T-helper 1 cell (primary cell): ENCODE data around the gene GTPBP3.

ENCODE experiments used
- DNase-seq, 5 donors: peaks; one replicate each; pipeline ENCODE4 v3.0.0-alpha.2; 2012 to 2020

The GTPBP3 gene

GRCh38 chr19:17309198-17309964, 28.0 kb upstream of the GTPBP3 start, which contains the start of gene DDA1:
Gene DDA1 (plus strand): TSS chr19:17309563. CDS start chr19:17309655, 92 bp downstream.
- DNase-seq: peak; percentile 97 to 100 (median 99)

DNA sequence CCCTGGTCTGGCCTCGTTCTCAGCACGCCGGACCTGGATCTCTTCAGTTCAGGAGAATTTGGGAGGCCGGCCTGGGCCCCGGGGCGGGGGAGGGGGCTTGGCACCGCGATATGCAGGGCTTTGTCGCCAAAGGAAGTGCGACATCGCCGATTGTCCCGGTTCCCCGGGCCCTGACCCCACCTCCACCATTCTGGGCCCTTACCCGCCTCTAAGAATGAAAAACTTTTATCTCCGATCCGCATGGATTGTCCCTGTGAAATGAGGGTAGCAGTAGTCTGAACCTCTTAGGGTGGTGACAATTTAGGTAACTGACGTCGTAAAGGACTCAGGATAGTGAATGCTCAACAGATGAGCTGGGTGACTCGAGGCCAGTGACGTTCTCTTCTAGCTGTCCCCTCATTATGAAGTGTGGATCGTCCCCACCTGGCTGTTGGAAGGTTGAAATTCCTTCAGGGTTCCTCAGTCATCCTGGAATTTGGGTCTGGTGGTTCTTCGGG, 27.3 kb upstream of the GTPBP3 start:
- DNase-seq: peak in 1 of 5 donors; percentile 31

- DNase-seq: no peak
These were observed 25.7 kb upstream of the GTPBP3 start for GRCh38 chr19:17311455-17312188.

DNA sequence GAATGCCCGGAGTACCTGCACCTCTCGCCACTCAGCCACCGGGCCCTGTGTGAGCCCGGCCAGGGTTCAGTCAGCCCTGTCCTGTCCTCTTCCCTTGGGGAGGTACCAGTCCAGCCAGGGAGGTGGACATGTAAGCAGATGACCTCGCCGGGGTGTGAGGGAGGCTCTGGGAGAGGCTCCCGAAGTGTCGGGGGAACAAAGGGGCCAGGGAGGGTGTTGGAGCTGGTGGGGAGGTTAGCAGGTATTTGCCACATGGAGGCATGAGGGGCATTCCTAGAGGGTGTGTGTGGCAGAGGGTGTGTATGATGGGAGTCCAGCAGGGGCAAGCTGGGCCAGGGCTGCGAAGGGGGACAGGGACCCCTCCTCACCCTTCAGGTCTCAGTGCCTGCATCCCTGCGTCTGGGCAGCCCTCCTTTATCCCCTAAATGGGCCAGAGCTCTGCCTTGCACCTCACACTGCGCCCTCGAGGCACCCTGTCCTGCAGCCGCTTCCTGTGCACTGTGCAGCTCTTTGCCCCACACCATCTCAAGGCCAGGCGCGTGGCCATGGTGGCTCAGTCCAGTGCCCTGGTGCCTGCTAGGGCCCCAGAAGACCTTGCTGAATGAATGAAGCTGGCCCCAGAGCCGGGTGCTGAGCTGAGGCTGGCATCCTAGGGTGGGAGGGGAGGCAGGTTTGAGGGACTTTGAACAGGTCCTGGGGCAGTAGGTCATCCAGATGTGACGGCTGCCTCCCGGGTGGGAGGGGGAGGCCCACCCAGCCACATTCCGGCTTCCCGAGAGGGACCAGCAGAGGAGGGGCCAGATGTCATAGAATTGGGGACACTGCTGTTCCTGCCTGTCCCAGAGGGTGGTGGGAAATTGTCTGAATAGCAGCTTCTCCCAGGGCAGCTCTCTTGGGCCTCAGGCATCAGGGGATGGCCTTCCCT, 24.9 kb upstream of the GTPBP3 start:
- no peak for DNase-seq

GRCh38 chr19:17314007-17314593, 23.3 kb upstream of the GTPBP3 start:
- no peak for DNase-seq

GRCh38 chr19:17318966-17319365, 18.4 kb upstream of the GTPBP3 start:
- DNase-seq: no peak

- no peak for DNase-seq
These were observed 17.7 kb upstream of the GTPBP3 start for GRCh38 chr19:17319473-17320238.

DNA sequence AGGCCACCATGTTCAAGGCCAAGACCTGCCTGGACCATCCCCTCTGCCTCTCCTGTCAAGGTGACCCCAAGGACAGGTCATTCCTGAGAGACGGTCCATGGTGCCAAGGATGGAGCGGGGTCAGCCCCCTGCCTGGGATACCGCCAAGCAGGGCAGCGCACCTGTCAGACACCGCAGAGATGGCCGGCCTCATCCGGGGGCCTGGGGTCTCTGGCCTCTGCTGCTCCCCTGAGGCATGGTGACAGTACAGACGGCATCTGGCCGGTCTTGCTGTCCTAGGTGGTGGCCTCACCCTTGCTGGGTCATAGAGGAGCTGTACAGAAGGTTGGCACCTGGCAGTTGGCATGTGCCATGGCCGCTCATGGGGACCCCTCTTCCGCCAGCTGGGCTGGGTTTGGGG, 16.9 kb upstream of the GTPBP3 start:
- no peak for DNase-seq

GRCh38 chr19:17321655-17322489, 15.5 kb upstream of the GTPBP3 start:
- no peak for DNase-seq

DNA sequence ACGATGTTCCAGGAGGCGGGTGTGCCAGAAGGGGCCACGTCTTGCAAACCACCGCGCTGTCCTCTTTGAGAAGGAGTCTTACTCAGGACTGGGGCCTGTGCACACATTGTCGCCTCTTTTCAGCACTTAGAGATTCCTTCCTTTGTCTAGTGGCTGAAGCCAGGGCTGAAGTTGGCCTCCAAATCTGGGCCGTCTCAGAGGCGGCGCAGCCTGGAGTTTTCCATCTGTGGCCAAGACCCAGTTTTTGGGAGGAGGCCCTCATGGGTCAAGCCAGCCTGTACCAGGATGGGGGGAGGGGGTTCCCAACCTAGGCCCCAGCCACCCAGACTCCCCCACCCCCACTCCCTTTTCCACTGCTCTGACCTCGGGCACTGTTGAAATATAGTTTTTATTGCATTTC, 14.5 kb upstream of the GTPBP3 start:
- no peak for DNase-seq

DNA sequence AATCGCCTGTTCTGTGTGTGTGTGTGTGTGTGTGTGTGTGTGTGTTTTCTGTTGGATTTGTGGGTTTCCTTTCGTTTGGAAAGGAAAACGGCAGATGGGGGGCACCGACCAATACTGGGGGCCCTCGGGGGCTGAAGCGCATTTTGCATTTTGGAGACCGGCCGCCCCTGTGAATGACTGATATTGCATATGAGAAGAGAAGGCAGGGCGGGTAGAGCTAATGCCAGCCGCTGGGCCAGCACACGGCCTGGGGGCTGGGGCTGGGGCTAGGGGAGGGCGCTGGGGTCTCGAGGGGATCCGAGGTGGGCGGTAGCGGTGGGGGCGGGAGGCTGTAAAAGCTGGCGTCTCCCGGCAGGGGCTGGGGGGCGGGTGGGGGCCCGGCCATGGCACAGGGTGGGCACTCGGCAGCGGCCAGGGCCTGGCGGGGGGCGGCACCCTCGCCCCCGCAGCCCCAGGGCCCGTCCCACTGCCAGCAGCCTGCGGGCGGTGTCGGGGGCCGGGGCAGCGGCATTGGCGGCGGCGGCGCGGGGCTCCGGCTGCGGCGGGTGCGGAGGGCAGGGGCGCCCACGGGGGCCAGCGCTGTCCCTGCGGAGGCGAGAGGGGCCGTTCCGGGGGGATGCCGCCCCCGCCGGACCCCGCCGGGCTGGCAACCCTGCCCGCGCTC, 13.9 kb upstream of the GTPBP3 start:
- DNase-seq: no peak

DNA sequence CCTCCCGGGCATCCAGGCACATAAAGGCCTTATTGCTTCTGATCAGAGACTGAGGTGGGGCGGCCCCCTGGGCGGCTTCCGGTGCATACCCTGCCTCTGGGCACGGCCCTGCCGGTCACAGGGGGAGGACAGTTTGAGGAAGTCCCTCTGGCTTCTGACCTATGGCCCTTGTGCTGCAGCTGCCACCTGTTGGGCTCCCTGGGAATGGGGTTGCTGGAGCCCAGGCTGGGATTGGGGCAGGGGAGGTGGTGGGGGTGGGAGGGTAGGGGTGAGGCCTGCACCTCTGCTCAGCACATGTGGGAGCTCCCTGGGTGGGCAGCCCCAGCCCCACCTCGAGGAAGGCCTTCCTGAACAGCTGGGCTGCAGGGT, 13.4 kb upstream of the GTPBP3 start:
- no peak for DNase-seq

GRCh38 chr19:17324357-17325114, 12.8 kb upstream of the GTPBP3 start:
- DNase-seq: no peak

GRCh38 chr19:17325133-17325532, 12.2 kb upstream of the GTPBP3 start:
- DNase-seq: no peak

- no peak for DNase-seq
These were observed 11.3 kb upstream of the GTPBP3 start for GRCh38 chr19:17325881-17326594.

DNA sequence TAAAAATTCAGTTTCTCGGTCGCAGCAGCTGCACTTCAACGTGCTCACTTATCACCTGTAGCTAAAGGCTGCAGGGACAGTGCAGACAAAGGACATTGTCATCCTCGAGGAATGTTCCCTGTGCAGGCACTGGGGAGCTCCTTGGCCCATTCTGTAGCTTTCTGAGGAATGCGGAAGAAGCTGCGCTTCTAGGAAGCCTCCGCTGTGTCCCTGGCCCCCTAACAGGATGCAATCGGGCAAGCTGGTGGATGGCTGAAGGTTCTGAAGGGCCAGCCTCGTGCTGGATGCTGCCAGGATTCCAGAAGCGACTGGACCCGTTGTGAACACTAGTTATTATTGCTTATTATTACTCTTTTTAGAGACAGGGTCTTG, 10.8 kb upstream of the GTPBP3 start:
- DNase-seq: no peak

DNA sequence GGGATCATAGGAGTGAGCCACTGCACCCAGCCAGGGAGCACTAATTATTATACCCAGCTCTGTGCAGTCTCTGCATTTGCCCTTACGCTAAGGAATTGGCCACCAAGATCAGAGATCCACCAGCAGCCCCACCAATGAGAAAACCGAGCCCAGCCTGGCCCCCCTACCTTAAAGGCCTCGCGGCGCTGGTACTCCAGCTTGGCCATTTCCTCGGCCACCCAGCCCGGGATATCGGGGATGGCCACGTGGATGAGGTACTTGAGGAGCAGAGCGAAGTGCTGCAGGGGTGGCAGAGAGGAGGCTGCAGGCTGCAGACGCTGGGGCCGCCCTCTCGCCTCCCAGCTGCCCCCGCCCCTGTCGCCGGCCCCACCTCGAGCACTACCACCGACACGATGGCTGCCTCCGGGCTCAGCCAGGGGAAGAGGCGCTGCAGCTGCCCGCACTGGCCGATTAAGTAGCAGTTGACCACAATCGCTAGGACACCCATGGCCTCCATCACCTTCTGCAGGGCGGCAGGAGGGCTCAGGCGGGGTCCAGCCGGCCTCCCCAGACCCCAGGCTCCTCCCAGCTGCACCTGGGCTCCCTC, 10.2 kb upstream of the GTPBP3 start:
- DNase-seq: no peak
